GM12892 (cell line): Measurements from ENCODE around the gene DNAJB5.

Experiments
- POLR2A ChIP-seq: IDR thresholded peaks from 2 replicates; pipeline ENCODE4 v1.6.1; 2011; ENCODE audit warnings: low read depth, low read length, control low read depth
- POLR2AphosphoS5 ChIP-seq: IDR thresholded peaks from 2 replicates; pipeline ENCODE4 v1.6.1; 2011; ENCODE audit warnings: low read depth, low read length, control low read depth

DNA sequence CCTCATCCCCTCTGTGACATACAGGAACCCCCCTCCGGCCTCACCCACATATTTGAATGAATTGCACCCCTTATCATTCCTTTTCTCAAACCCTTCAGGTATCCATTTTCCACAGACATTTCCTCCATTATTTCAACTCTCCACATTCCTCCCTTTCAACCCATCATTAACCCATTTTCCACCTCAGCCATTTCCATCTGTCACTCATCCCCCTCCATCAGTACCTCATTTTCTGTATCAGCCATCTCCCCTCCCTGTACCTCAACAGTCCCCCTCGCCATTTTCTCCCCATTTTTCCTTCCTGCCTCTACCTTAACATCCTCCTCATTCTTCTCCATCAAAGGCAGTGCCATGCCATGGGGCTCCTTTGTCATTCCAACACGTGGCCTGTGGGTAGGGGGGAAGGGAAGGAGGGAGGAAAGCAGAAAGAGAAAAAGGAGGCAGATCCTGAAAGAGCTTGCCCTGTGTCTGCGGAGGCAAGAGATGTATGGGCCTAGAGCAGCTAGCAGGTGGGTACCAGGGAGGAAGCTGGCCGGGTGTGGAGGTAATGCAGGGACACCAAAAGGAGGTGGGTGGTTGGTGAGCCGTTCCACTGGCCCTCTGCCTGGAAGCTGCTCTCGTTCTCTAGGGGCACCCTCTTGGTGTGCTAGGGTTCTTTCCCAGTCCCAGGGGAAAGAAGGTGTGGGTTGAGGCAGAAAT, 1.5 kb downstream of the DNAJB5 start:
- TF ChIP-seq POLR2A (peak; percentile 31; the same call in 1 of the 2 replicates), POLR2AphosphoS5 (no peak)
